Body of pancreas (tissue), 4 donors: ENCODE results near the gene GP1BB. TPM values are rescaled to one million over a fixed set of nuclear protein-coding genes. Genes with fewer than 3 reads are reported as not detected.

ENCODE experiments used
- ATAC-seq: fragments of 150-250 bp; one replicate; pipeline ENCODE4 v1.9.1; 2016
- DNase-seq, 4 donors: peaks; one replicate each; pipeline ENCODE4 v3.0.0-alpha.2; 2019
- H3K27ac ChIP-seq, 4 donors: fragments of 200-600 bp; sonication (generic); 1 replicate in 3 of 4; 2 replicates in 1 of 4; pipeline versions ENCODE4 v1.5.1 to v1.6.1; 2016 to 2019; ENCODE audit warnings: mild to moderate bottlenecking in 1 of 4, mixed read lengths in 1 of 4, moderate library complexity in 1 of 4
- H3K27me3 ChIP-seq, 2 donors: fragments of 200-600 bp; sonication (generic); one replicate each; pipeline ENCODE4 v1.6.0; 2016; ENCODE audit warnings: mild to moderate bottlenecking in 1 of 2
- H3K36me3 ChIP-seq, 2 donors: fragments of 200-600 bp; sonication (generic); replicated peaks in 1 of 2; 2 replicates each; pipeline ENCODE4 v1.5.1; 2016; ENCODE audit warnings: low read depth in 2 of 2; ENCODE audit not compliant: insufficient read depth in 1 of 2
- H3K4me1 ChIP-seq: fragments of 200-600 bp; sonication (generic); one replicate; pipeline ENCODE4 v1.6.0; 2016
- H3K4me3 ChIP-seq, 2 donors: fragments of 200-600 bp; sonication (generic); 1 replicate in 1 of 2; 2 replicates in 1 of 2; pipeline ENCODE4 v1.5.1; 2016 to 2019
- H3K9me3 ChIP-seq, 3 donors: fragments of 200-600 bp; sonication (generic); 1 replicate in 2 of 3; 2 replicates in 1 of 3; pipeline ENCODE4 v1.5.1; 2016
- CTCF ChIP-seq, 7 experiments: fragments of 450-650 bp in 4 of 7; fragments of 200-600 bp in 3 of 7; sonication (generic) in 3 of 7; IDR thresholded peaks; one replicate each; pipeline ENCODE4 v1.5.1; 2016 to 2019; ENCODE audit warnings: antibody characterized with exemption in 7 of 7
- POLR2A ChIP-seq, 3 donors: fragments of 450-650 bp; IDR thresholded peaks; one replicate each; pipeline ENCODE4 v1.6.1; 2016; ENCODE audit warnings: antibody characterized with exemption in 3 of 3, mild to moderate bottlenecking in 2 of 3
- WGBS, 2 donors: methylation state at CpG; one replicate each; pipeline ENCODE4 v1.1.5; 2017; 5-methylcytosine and 5-hydroxymethylcytosine counted together
- intact Hi-C: fragments of 100-400 bp; cut with DNase I; formaldehyde crosslinking; loops from one replicate; pipeline ENCODE4 v1.15.1; 2023
- total RNA-seq, 2 donors: library from RNA; depleted of rRNA; stranded (reverse); fragments of >200 nt; gene quantifications; one replicate each; pipeline ENCODE4 v1.1.0, GENCODE V29; 2016

Gene GP1BB
- total RNA-seq, 2 donors from 2014 or later = 6.2 to 29.7 TPM

GRCh38 chr22:19748991-19749664 is 25.8 kb downstream of the GP1BB start:
- 49 to 70% methylated on average over 4 to 15 of the region's 15 CpGs for WGBS, 2 donors
- no peak for TF ChIP-seq CTCF (IDR thresholded peaks at IDR 0.05)
- no peak for TF ChIP-seq POLR2A (IDR thresholded peaks at IDR 0.05)
- intact Hi-C loops = no loop called here
- H3K27ac ChIP-seq = no peak overlapping the region
- H3K36me3 ChIP-seq = no peaks in the 10 kb centered on the region
- H3K27me3 ChIP-seq = no peaks in the 10 kb centered on the region
- H3K4me1 ChIP-seq = no peaks in the 10 kb centered on the region
- DNase-seq (no peak), ATAC-seq (no peak)
- no peaks in the 10 kb centered on the region for H3K9me3 ChIP-seq
- no peak overlapping the region for H3K4me3 ChIP-seq

GRCh38 chr22:19749876-19750275 is 26.5 kb downstream of the GP1BB start:
- 74 to 84% methylated on average over 4 to 12 of the region's 12 CpGs for WGBS, 2 donors
- Histone ChIP-seq H3K4me1 (no peaks in the 10 kb centered on the region), H3K27me3 (peaks cover 0 to 4% of the 10 kb centered on the region in 2 donors), H3K9me3 (no peaks in the 10 kb centered on the region), H3K36me3 (no peaks in the 10 kb centered on the region), H3K4me3 (no peak overlapping the region), H3K27ac (no peak overlapping the region)
- intact Hi-C loops = no loop called here
- ATAC-seq = no peak
- DNase-seq = no peak
- TF ChIP-seq CTCF (IDR thresholded peaks at IDR 0.05) (no peak), POLR2A (IDR thresholded peaks at IDR 0.05) (no peak)

- TF ChIP-seq CTCF (IDR thresholded peaks at IDR 0.05) (no peak), POLR2A (IDR thresholded peaks at IDR 0.05) (no peak)
- 54 to 58% methylated on average over 7 to 25 of the region's 27 CpGs for WGBS, 2 donors
- Histone ChIP-seq H3K36me3 (no peaks in the 10 kb centered on the region), H3K9me3 (no peaks in the 10 kb centered on the region), H3K27ac (no peak overlapping the region), H3K4me1 (peaks cover 9% of the 10 kb centered on the region), H3K4me3 (no peak overlapping the region), H3K27me3 (peaks cover 0 to 11% of the 10 kb centered on the region in 2 donors)
- no peak for DNase-seq
- no peak for ATAC-seq
- intact Hi-C loops = no loop called here
Observed at GRCh38 chr22:19750507-19751490, 27.5 kb downstream of the GP1BB start.

- intact Hi-C loops = no loop called here
- Histone ChIP-seq H3K4me3 (no peak overlapping the region), H3K27me3 (peaks cover 0 to 18% of the 10 kb centered on the region in 2 donors), H3K4me1 (peaks cover 17% of the 10 kb centered on the region), H3K36me3 (no peaks in the 10 kb centered on the region), H3K9me3 (no peaks in the 10 kb centered on the region), H3K27ac (no peak overlapping the region)
- DNase-seq = no peak
- 80 to 94% methylated on average over 3 to 13 of the region's 14 CpGs for WGBS, 2 donors
- TF ChIP-seq CTCF (IDR thresholded peaks at IDR 0.05) (no peak), POLR2A (IDR thresholded peaks at IDR 0.05) (no peak)
- no peak for ATAC-seq
Observed at GRCh38 chr22:19751497-19752245, 28.3 kb downstream of the GP1BB start.
